ENCODE results near the gene MPC1.

Gene MPC1

DNA sequence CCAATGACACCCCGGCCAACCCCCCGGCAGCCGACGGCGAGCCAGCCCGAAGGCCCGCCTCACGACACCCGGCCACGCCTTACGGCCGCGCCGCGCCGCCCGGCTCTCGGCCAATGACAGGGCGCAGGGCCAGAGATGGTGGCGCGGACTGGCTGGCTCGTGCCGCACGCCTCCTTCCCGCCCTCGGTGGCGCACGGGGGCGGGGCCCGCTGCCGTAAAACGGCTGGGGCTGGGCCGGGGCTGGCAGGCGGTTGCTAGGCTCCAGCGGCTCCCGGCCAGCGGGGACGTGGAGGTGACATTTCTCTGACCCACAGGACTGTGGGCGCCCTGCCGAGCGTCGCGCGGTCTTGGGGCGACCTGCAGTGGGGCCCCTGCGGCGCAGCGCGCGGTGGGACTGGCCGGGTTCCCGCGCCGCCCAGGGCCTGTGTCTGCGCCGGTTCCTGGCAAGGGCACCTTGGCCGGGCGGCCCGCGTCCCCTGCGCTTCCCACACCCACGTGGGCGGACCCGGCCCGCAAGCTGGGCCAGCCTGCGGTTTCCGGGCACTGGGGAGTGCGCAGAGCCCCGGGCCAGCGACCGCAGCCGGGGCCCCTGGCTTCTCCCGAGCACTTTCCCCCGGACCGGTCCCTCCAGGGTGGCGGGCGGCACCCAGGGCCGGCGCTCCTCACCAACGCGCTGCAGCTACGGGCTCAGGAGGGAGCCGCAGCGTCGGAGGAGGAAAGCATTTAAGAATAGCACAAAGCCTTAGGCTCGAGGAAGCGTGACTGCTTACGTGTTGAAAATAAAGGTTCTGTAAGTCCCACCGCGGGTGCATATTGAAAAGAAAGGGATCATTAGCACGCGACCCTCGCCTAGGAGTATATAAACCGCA lies at the start of gene MPC1:
Gene MPC1 (minus strand): TSS at position 8 of the 869 bp plus-strand sequence. CDS start 64 bp downstream, outside the sequence.
- H3K27ac Mint-ChIP-seq: peak within 1 kb of the TSS; percentile 82
- DNase-seq (ENCODE audit: low spot score): peak; percentile 98
- peaks cover 5% of the 10 kb centered on the region for H3K27me3 Mint-ChIP-seq (ENCODE audit: low read depth)
- H3K4me1 Mint-ChIP-seq (ENCODE audit: low read depth): peaks cover 11% of the 10 kb centered on the region
- H3K36me3 Mint-ChIP-seq (ENCODE audit: low read depth): no peaks in the 10 kb centered on the region
- H3K9me3 Mint-ChIP-seq: no peaks in the 10 kb centered on the region
- peak within 1 kb of the TSS; percentile 90 for H3K4me3 Mint-ChIP-seq

DNA sequence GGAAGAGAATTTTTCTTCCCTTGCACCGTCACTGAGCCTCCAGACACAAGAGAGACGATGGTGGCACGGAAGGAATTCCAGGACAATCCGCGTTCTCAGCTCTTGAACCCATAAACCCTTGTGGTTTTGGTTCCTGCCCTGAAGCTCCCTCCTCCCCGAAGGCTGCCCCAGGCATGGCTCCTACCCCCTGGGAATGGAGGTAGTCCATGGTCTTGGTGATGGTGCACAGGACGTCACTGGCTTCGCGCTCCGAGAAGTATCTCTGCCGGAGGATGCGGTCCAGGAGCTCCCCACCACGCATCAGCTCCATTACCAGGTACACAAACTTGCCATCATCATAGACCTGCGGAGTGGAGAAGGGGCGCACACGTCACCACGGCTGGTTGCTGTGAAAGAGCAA lies 47.5 kb upstream of the MPC1 start:
- no peak overlapping the region for H3K4me3 Mint-ChIP-seq
- no peaks in the 10 kb centered on the region for H3K4me1 Mint-ChIP-seq (ENCODE audit: low read depth)
- H3K36me3 Mint-ChIP-seq (ENCODE audit: low read depth): peaks cover 4% of the 10 kb centered on the region
- H3K27ac Mint-ChIP-seq: no peak overlapping the region
- peaks cover 3% of the 10 kb centered on the region for H3K9me3 Mint-ChIP-seq
- H3K27me3 Mint-ChIP-seq (ENCODE audit: low read depth): no peaks in the 10 kb centered on the region
- DNase-seq (ENCODE audit: low spot score): no peak

- H3K27ac Mint-ChIP-seq: no peak overlapping the region
- H3K4me1 Mint-ChIP-seq (ENCODE audit: low read depth): peaks cover 16% of the 10 kb centered on the region
- no peak for DNase-seq (ENCODE audit: low spot score)
- peaks cover 4% of the 10 kb centered on the region for H3K36me3 Mint-ChIP-seq (ENCODE audit: low read depth)
- peaks cover 3% of the 10 kb centered on the region for H3K9me3 Mint-ChIP-seq
- no peak overlapping the region for H3K4me3 Mint-ChIP-seq
- H3K27me3 Mint-ChIP-seq (ENCODE audit: low read depth): no peaks in the 10 kb centered on the region
These were observed 41.7 kb upstream of the MPC1 start for GRCh38 chr6:166424431-166424830.

DNA sequence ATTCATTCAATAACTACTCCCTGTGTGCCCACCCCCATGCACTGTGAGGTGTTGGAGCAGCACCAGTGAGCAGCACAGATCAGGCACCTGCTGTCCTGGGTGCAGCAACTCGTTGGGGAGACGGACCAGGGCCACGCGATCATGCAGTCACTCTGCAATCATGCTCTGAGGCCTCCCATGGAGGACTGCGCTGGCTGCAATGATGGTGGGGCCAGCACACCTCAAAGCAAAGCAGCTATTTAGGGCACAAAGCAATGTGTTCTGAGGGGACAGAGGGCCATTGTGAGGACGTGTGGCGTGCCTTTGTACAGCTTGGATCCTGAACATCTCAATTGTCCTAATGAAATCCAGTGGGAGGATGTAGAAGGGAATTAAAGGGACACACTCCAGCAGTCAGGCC lies 41.0 kb upstream of the MPC1 start:
- H3K27ac Mint-ChIP-seq: no peak overlapping the region
- no peak overlapping the region for H3K4me3 Mint-ChIP-seq
- peaks cover 22% of the 10 kb centered on the region for H3K4me1 Mint-ChIP-seq (ENCODE audit: low read depth)
- H3K36me3 Mint-ChIP-seq (ENCODE audit: low read depth): peaks cover 3% of the 10 kb centered on the region
- peaks cover 3% of the 10 kb centered on the region for H3K9me3 Mint-ChIP-seq
- no peak for DNase-seq (ENCODE audit: low spot score)
- H3K27me3 Mint-ChIP-seq (ENCODE audit: low read depth): no peaks in the 10 kb centered on the region

- Mint-ChIP-seq H3K9me3 (no peaks in the 10 kb centered on the region), H3K4me1 (ENCODE audit: low read depth) (peaks cover 28% of the 10 kb centered on the region), H3K27ac (no peak overlapping the region), H3K36me3 (ENCODE audit: low read depth) (peaks cover 6% of the 10 kb centered on the region), H3K4me3 (no peak overlapping the region), H3K27me3 (ENCODE audit: low read depth) (no peaks in the 10 kb centered on the region)
- no peak for DNase-seq (ENCODE audit: low spot score)
These were observed 40.5 kb upstream of the MPC1 start for GRCh38 chr6:166423051-166423745.

GRCh38 chr6:166422201-166422940 lies 39.6 kb upstream of the MPC1 start:
- Mint-ChIP-seq H3K9me3 (no peaks in the 10 kb centered on the region), H3K27me3 (ENCODE audit: low read depth) (no peaks in the 10 kb centered on the region), H3K36me3 (ENCODE audit: low read depth) (peaks cover 4% of the 10 kb centered on the region), H3K27ac (no peak overlapping the region), H3K4me1 (ENCODE audit: low read depth) (peaks cover 35% of the 10 kb centered on the region), H3K4me3 (no peak overlapping the region)
- no peak for DNase-seq (ENCODE audit: low spot score)

DNA sequence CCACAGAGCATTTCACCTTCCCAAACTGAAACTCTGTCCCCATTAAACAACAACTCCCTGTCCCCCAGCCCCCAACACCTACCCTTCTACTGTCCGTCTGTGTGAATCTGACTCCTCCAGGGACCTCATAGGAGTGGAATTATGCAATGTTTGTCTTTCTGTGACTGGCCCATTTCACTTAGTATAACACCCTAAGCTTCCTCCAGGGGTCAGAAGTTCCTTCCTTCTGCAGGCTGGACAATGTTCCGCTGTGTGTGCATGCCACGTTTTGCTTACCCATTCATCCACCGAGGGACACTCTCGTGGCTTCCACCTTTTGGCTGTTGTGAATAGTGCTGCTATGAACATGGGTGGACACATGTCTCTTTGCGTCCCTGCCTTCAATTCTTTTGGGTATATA lies 37.6 kb upstream of the MPC1 start:
- no peak overlapping the region for H3K27ac Mint-ChIP-seq
- H3K27me3 Mint-ChIP-seq (ENCODE audit: low read depth): no peaks in the 10 kb centered on the region
- peaks cover 55% of the 10 kb centered on the region for H3K4me1 Mint-ChIP-seq (ENCODE audit: low read depth)
- peaks cover 16% of the 10 kb centered on the region for H3K9me3 Mint-ChIP-seq
- no peak overlapping the region for H3K4me3 Mint-ChIP-seq
- peaks cover 21% of the 10 kb centered on the region for H3K36me3 Mint-ChIP-seq (ENCODE audit: low read depth)
- DNase-seq (ENCODE audit: low spot score): no peak

- Mint-ChIP-seq H3K9me3 (peaks cover 19% of the 10 kb centered on the region), H3K4me1 (ENCODE audit: low read depth) (peaks cover 59% of the 10 kb centered on the region), H3K27ac (peak overlapping the region; percentile 80), H3K36me3 (ENCODE audit: low read depth) (peaks cover 24% of the 10 kb centered on the region), H3K4me3 (peak overlapping the region; percentile 40), H3K27me3 (ENCODE audit: low read depth) (no peaks in the 10 kb centered on the region)
- no peak for DNase-seq (ENCODE audit: low spot score)
These were observed 37.0 kb upstream of the MPC1 start for GRCh38 chr6:166419717-166420116.

- Mint-ChIP-seq H3K9me3 (peaks cover 19% of the 10 kb centered on the region), H3K27ac (peak overlapping the region; percentile 80), H3K27me3 (ENCODE audit: low read depth) (no peaks in the 10 kb centered on the region), H3K4me1 (ENCODE audit: low read depth) (peaks cover 61% of the 10 kb centered on the region), H3K36me3 (ENCODE audit: low read depth) (peaks cover 24% of the 10 kb centered on the region), H3K4me3 (peak overlapping the region; percentile 40)
- DNase-seq (ENCODE audit: low spot score): peak; percentile 56
These were observed 36.5 kb upstream of the MPC1 start for GRCh38 chr6:166419286-166419685.

DNA sequence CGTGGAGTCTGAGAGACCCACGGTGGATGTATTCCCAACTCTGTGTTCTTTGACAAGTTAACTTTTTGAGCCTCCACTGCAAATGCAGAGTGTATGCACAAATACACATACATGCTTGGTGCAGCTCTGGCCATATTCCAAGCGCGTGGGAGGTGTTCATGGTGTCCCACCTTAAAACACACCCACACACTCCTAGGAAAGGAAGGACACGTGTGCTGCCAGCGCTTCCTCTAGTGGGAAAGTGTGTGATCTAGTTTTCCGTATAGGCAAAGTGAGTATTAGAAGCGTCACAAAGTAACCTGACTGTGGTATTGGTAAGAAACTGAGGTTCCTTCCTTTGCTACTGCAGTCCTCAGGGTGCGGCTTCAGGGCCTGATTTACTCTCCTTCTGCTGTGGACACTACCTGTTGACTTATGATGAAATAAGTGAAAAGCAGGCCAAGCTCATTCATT lies 36.0 kb upstream of the MPC1 start:
- Mint-ChIP-seq H3K27me3 (ENCODE audit: low read depth) (no peaks in the 10 kb centered on the region), H3K9me3 (peaks cover 19% of the 10 kb centered on the region), H3K27ac (peak overlapping the region; percentile 80), H3K36me3 (ENCODE audit: low read depth) (peaks cover 24% of the 10 kb centered on the region), H3K4me1 (ENCODE audit: low read depth) (peaks cover 62% of the 10 kb centered on the region), H3K4me3 (peak overlapping the region; percentile 40)
- DNase-seq (ENCODE audit: low spot score): no peak

GRCh38 chr6:166417285-166417691 lies 34.5 kb upstream of the MPC1 start:
- H3K4me1 Mint-ChIP-seq (ENCODE audit: low read depth): peaks cover 62% of the 10 kb centered on the region
- peaks cover 24% of the 10 kb centered on the region for H3K36me3 Mint-ChIP-seq (ENCODE audit: low read depth)
- H3K27ac Mint-ChIP-seq: peak overlapping the region; percentile 86
- peaks cover 19% of the 10 kb centered on the region for H3K9me3 Mint-ChIP-seq
- DNase-seq (ENCODE audit: low spot score): peak; percentile 36
- H3K27me3 Mint-ChIP-seq (ENCODE audit: low read depth): no peaks in the 10 kb centered on the region
- H3K4me3 Mint-ChIP-seq: peak overlapping the region; percentile 56

DNA sequence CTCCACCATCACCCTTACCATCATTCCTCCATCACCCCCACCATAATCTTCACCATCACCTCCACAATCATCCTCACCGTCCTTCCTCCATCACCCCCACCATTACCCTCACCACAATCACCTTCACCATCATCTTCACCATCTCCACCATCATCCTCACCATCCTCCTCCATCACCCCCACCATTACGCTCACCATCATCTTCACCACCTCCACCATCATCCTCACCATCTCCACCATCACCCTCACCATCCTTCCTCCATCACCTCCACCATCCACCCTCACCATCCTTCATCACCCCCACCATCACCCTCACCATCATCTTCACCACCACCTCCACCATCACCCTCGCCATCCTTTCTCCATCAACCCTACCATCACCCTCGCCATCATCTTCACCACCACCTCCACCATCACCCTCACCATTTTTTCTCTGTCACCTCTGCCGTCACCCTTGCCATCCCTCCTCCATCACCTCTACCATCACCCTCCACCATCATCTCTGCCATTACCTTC lies 33.1 kb upstream of the MPC1 start:
- Mint-ChIP-seq H3K27me3 (ENCODE audit: low read depth) (no peaks in the 10 kb centered on the region), H3K4me1 (ENCODE audit: low read depth) (peaks cover 68% of the 10 kb centered on the region), H3K9me3 (peaks cover 19% of the 10 kb centered on the region), H3K4me3 (peak overlapping the region; percentile 56), H3K36me3 (ENCODE audit: low read depth) (peaks cover 24% of the 10 kb centered on the region), H3K27ac (peak overlapping the region; percentile 86)
- no peak for DNase-seq (ENCODE audit: low spot score)

DNA sequence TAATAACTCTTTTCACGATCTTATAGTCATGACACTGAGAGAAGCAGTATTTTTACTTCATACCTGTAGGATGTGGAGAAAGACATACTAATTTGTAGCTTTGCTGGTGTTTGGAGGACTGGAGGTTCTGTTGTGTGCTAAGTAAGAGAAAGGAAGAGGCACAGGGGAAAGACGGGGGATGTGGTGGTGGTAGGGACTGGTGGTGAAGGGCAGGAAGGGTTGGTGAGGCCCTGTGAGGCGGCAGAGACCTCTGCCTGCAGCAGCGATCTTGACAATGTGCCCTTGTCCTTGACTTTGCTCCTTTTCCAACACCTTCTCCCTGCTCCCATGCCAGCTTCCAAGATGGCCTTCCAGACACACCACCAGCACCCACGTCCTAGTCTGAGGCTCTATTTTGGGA lies 32.6 kb upstream of the MPC1 start:
- DNase-seq (ENCODE audit: low spot score): peak; percentile 22
- peaks cover 67% of the 10 kb centered on the region for H3K4me1 Mint-ChIP-seq (ENCODE audit: low read depth)
- peaks cover 19% of the 10 kb centered on the region for H3K9me3 Mint-ChIP-seq
- H3K27me3 Mint-ChIP-seq (ENCODE audit: low read depth): no peaks in the 10 kb centered on the region
- peaks cover 24% of the 10 kb centered on the region for H3K36me3 Mint-ChIP-seq (ENCODE audit: low read depth)
- H3K27ac Mint-ChIP-seq: peak overlapping the region; percentile 86
- peak overlapping the region; percentile 56 for H3K4me3 Mint-ChIP-seq
